HCEC 1CT (cell line): Measurements from ENCODE around the gene ARHGAP28.

Experiments used
- DNase-seq: peaks from one replicate; pipeline ENCODE4 v3.0.0-alpha.2; 2017

The ARHGAP28 gene

DNA sequence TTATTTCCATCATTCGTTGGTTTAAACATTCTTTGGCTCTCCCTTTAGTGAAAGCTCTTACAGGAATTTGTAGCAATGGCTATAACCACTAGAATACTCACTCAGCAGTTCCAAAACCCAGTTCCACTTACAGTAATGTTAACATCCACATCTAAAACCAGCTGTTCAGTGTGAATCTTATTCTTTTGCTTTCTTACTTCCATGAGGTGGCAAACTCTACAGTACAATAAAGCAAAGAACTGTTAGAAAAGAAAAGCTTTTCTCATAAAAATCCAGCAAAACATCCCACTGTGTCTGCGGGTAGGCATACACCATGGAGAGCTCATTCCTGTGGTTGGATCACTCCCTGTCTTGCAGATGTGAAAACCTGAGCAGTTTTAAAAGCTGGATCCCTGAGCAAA lies 147.1 kb downstream of the ARHGAP28 start:
- no peak for DNase-seq

DNA sequence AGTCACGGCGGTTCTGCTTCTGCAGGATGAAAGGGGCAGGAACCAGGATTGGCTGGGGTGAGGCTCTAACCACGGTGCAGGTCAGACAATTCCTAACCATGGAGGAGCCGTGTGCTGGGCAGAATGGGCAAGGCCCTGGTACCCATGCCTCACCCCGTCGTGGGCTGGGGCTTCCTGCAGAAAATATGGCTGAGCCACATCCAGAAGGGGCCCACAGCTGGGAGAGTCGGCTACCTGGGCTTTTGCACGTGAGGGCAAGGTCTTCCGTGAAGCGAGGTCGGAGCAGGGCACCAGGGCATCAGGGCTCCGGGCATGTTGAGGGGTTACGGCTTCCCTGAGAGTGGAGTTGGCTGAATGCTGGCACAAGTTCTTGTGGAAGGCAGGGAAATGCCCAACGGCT lies 147.8 kb downstream of the ARHGAP28 start:
- no peak for DNase-seq

DNA sequence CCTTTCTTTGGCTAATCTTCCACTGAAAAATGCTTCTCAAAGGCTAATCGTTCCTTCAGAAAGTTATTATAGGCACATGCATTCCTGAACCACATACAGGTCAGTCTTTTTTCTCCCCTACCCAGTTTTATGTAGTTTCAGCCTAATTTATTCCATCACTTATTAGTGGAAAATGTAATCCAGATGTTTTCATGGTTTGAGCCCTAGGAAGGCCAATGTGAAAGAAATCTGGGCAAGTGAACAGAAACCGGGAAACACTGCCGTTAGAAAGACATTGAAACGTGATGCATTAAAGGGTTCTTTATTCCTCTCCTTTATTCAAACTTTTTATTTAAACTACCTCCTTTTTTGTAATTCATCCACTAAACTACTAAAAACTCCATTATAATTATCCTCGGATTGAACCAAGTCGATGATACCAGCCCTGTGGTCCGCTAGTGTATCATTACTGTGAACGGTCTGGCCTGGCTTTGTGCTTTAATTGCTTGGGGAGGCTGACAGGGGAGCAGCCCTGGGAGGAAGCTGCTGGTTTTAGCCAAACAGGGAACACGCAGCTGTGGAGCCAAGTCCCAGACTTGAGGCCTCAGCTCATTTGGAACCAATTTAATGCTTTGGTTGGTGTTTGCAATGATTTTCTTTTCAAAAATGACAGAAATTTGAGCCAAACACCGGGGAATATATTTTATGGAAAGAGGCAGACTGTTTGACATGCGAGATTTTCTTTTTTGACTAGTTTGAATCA lies 149.2 kb downstream of the ARHGAP28 start:
- no peak for DNase-seq

DNA sequence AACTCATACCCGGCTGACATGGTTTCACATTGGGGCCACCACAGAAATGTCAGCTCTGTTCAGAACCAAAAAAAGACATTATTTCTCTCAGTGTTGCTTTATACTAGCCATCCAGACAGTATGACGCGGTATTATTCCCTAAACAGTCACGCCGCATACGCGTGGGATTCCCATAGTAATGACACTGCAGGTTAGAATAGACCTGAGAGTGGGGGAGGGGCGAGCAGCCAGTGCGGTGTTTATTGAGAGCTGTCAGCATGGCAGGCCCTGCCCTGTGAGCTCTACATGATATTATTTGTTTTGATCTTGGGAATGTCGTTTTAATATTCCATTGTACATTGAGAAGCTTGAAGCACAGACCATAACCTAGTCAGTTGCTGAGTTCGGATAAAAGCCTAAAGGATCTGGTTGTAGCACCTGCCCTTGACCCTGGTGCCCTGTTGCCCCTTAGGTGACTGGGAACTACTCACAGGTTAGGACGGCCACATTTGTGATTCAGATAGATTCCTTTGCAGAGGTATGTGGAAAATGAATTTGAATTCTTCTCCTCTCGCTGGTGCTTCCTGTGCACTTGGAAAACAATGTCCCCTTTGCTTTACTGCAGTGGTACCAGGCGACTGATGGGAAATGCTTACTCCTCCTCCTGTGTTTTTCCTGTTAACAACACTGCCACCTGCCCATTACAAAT lies 150.1 kb downstream of the ARHGAP28 start:
- no peak for DNase-seq

DNA sequence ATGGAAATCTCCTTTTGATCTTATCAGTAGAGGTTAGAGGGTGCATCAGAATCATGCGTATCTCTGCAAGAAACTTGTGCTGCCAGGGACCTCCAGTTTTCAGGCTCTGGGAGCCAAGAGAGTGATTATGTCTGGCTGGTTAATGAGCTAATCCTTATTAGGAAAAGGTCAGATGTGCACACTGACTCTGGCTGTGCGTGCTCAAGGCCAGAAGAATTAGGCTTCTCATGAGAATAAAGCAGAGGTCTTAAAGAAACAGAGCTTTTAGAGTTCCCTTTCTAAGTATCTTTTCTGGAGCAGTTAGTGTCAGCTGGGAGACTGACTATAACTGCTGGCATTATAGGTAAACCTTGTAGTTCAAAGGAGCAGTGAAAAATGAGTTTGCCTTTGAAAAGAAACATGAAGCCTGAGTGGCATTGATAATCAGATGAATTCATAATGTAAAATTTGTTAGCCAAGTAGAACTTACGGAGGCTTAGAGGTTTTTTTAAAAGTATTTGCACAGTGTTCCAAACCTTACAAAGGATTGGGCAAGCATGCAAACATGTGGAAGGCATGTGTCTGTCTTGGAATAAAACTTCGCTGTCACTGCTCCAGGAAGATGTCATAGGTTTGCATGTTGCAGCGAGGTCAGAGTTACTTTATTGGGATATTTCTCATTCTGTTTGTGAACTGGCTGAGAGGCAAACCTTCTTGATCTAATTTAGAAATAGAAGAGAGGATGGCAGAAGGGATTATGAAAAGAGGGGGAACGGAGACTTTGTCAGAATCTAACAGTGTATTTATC lies 151.7 kb downstream of the ARHGAP28 start:
- no peak for DNase-seq

DNA sequence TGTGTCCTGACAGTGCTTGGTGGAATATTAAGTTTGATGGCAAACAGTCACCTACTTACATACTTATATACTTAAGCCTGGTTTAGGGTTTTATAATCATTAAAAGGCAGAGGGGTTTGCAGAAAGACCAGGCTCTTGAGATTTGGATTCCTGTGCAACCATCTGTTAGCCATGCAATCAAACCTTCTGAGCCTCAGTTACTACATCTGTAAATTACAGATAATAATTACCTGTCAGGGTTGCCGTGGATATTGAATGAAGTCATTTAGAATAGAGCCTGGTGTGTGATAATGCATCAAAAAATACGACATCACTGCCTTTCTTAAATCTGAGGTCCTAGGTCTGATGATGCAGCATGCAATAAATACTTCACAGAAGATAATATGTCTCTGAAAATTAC lies 152.9 kb downstream of the ARHGAP28 start:
- DNase-seq = no peak

DNA sequence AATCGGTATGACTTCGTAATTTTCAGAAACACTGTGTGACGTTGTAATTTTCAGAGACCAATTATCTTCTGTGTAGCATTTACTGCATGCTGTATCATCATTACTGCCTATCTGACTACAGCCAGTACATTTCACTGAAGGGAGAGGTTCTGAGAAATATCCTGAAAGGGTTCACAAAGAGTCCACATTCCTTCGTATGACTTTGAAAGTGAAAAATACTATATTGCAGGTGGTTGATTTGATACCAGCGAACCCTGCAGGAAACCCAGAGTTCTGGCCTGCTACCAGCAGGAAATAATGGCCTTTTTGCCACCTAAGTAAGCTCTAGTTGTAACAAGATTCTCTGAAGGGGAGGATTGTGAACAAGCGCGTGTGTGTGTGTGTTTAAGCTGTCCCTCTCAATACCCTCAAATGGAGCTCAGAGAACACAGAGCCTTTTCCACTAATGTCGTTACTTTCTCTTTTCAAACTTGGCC lies 155.5 kb downstream of the ARHGAP28 start:
- DNase-seq = no peak

DNA sequence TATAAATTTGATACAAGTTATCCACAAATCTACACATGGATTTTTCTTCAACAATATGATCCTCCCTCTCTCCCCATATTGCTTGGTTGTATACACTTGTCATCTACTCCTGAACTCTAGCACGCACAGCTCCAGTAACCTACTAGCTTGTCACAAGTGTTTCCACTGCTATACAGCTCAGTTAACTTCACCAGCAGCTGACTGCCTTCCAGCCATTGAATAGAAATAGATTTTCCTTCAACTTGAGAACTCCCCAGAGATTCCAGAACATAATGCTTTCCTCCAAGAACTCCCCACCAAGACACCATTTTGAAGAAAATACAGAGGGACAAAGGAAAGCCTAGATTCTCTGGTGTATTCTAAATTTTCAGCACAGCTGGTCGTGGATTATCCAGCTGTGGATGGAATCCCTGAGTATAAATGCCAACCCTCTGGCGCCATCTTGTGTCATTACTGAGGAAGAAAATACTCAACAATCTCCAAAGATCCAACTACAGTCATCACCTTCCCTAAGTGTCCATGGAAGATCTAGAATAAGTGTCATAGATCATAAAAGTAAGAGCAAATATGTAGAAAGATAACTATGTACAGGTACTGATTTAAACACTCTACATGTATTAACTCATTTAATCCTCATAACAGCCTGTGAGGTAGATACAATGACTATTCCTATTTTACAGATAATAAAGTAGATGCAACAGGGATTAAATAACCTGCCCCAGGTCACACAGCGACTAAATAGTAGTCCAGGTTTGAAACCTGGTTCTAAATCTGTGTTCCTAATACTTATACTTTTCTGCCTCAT lies 156.7 kb downstream of the ARHGAP28 start:
- peak; percentile 47 for DNase-seq

DNA sequence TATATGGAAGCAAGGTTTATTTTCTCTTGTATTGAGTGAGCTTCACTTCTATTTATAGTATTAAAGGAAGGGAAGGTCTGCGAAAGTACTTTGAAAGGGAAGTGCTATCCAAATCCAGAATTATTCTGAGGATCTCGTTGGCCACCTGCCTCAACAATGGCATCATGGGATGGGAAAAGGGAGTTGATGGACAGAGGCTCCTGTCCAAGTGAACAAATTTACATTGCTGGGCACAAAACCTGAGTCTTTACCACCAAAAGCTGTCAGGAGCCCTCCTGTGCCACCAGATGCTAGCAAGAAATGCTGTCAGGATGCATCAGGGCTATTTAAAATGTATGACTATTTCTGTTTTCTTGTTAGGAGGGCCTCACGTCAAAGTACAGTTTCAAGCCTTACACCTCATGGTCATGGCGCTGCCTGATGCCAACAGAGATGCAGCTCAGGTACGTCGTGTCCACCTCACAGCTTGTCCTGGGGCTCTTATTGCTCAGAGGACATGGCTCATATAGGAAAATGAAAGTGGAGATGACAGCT lies 157.3 kb downstream of the ARHGAP28 start:
- DNase-seq = no peak

DNA sequence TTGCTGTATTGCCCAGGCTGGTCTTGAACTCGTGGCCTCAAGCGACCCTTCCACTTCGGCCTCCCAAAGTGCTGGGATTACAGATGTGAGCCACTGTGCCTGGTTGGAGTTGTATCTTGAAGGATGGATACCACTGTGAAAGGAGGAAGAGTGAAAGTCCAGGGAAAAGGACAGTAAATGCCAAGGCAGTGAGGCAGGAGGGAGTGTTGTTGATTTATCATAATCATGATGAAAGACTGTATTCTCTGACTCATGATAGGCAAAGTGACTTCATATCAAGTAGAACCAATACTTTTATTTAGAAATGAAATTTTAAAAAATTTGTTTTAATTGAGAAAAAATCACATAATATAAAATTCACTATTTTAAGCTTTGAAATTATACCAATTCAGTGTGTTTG lies 162.3 kb downstream of the ARHGAP28 start:
- peak; percentile 25 for DNase-seq

DNA sequence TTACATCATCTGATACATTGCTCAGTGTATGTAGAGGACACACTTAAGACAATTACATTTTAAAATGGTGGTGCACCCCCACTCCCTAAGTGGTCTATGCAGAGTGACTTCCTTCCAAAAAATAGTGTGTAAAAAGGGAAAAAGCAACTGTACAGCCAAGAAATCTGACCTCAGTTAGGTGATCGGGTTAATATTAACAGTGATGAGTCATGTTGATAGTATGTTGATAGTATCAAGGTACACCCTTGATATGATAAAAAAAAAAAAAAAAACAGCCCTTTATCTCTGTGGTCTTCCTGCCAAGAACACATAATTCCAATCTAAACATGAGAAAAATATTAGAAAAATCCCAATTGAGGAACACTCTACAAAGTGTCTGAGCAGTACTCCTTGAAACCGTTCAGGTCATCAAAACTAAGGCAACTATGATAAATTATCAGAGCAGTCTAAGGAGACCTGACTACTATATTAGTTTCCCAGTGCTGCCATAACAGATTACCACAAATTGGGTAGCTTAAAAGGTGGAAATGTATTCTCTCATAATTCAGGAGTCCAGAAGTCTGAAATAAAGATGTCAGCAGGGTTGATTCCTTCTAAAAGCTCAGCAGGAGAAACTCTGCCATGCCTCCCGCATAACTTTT lies 171.9 kb downstream of the ARHGAP28 start:
- DNase-seq = no peak

DNA sequence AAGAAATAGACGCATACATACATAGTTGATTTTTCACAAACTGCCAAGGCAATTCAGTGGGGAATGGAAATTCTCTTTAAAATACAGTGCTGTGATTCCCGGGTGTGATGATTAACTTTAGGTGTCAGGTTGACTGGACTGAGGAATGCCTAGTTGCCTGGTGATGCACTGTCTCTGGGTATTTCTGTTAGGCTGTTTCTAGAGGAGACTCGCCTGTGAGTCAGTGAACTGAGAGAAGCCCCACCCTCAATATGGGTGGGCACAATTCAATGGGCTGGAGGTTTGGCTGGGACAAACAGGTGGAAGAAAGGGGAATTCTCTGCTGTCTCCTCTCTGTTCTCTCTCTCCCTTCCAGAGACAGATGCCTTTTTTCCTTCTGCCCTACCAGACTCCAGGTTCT lies 187.6 kb downstream of the ARHGAP28 start:
- DNase-seq = no peak

DNA sequence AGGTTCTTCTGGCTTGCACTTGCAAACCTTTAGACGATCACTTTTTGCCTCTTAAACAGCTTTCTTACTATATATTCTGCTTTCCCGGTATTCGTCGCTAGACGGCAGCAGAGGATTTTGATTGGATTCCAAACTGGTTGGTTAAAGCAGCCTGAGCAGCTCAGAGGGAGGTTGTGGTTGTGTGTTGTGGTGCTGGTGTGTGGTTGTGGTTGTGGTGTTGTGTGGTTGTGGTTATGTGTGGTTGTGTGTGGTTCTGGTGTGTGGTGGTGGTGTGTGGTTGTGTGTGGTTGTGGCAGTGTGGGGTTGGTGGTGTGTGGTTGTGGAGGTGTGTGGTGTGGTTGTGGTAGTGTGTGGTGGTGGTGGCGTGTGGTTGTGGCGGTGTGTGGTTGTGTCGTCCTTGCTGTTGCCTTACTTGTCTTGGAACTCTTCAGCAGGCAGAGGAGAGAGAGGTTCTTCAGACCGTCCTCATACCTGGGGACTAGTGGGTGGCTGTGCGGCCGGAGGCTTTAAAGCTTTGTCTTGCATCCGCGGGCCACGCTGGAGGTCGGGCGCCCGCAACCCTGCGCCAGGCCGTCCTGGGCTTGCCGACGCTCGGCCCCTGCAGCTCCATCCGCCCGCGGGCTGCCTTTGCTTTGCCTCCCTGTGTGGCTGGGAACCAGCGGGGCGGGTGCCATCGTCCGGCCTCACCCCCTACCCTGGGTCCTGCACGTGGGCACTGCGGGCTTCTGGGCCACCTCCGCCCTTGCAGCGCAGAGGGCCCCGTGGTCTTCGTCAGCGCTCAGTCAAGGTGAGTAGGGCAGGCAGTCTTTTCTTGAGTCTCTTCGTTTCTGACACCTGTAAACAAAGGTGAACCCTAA lies 190.8 kb downstream of the ARHGAP28 start:
- peak; percentile 51 for DNase-seq

DNA sequence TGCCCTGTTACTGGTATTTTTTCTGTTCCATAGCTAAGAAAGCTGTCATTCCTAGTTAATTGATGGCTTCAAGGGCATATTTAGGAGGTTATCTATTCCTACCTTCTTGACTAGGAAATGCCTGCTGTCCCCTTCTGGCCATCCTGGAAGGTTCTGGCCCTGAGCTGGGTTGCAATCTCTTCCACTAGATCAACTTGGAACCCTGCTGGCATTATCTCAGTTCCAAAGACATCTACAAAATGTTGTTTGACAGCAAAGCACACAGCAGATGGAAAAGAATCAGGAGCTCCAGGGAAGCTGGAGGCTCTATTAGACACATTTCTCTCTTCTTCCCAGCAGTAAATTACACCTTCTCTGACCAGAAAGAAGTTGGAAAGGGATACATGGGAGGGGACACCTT lies 192.1 kb downstream of the ARHGAP28 start:
- DNase-seq = no peak

DNA sequence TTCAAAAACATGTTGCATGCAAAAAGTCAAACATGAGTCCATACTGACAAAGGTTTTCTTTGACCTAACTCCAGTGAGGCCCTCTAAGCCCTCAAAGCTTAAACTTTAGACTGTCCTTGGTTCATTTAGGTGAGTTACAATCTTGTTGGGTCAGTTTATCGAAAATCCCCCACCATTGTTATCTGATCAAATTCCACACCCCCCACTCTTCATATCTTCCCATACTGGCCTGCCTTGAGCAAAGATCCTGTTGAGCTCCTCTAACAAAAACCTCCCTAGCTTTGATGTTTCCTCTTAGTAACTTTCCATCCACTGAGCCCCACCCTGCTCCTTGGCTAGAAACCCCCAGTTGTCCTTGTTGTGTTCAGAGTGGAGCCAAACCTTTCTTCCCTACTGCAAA lies 193.7 kb downstream of the ARHGAP28 start:
- DNase-seq = no peak

DNA sequence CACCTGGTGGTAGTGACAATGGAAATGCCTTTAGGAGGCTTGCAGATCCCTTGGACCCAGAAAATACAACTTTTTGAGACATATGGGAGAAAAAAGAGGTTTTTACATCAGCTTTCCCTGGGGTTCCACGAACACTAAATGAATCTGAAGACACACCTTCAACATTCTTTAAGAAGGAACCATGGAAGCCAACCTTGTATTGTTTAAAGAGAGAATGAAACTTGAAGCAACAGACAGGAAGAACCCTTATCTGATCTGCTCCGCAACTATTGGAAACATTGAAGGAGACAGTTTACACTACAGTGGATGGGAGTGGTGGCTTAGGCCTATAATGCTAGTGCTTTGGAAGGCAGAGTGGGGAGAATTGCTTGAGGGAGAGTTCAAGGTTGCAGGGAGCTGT lies 197.6 kb downstream of the ARHGAP28 start:
- DNase-seq = no peak

DNA sequence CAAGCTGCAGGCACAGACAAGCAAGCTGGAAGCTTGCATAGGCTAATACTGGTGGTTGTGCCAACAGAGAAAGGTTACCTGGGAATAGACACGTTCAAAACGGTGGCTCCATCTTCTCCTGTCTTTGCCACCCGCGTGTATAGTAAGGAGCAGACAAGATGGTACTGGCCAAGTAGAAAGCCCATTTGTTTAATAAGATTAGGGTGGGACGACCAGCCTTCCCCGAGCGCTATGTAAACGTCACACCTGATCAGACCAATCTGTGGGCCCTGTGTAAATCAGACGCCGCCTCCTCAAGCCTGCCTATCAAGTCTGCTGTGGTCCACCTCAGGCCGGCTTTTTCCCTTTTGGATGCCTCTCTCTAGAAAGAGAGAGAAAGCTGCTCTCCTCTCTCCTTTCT lies 198.8 kb downstream of the ARHGAP28 start:
- no peak for DNase-seq

DNA sequence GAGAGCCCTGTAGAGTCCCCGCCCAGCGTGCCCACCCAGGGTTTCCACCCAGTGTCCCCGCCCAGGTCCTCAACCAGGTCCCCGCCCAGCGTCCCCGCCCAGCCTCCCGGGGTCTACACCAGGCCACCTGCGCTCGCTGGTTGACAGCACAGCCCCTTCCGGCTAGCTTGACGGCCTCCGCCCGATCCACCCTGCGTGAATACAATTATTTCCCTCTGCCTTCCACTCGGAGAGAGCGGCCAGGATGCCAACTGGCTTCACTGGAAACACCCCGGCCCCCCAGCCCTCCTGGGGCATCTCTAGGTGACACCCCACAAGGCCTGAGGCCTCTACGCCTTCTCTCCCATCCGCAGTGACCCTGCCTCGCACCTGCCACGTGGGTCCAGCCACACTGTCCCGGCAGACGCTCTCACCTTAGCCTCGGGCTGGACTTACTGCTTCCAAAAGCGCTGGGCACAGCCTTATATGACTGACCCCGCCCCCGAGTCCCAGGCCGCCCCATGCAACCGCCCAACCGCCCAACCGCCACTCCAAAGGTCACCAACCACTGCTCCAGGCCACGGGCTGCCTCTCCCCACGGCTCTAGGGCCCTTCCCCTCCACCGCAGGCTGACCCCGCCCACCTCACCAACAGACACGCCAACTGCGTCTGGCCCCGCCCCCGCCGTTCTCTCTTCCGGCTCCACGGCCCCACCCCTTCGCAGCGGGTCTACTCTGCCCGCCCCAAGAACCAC lies 200.0 kb downstream of the ARHGAP28 start:
- no peak for DNase-seq

DNA sequence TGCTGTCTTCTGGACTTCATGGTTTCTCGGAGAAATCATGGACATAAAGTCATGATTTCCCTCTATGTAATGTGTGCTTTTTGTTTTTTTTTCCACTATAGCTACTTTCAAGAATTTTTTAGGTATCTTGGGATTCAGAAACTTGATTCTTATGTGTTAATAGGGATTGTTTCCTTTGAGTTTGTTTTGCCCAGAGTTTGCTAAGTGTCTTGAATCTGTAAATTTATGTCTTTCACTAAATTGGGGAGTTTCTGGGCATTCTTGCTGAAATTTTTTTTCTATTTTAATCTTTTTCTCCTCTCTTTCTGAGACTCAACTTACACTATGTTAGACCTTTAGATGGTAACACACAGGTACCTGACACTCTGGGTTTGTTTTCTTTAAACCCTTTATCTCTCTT lies 205.3 kb downstream of the ARHGAP28 start:
- no peak for DNase-seq

DNA sequence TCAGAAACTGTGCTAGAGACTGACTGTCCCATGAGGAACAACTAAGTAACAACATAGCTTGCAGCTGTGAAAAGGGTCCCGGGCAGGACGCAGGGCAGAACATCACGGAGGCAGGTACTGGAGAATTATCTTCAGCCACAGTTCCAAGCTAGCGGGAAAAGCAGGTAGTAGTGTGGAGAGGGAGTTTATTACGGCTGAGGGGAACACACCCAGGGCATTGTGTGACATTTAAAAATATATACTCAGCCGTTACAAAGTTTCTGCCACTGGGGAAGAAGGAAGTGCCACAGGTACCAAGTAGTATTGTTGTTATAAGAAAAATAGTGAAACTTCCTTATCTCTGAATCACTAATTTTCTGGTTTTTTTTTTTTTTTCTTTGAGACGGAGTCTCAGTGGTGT lies 208.5 kb downstream of the ARHGAP28 start:
- DNase-seq = no peak
